HuH-7.5 (cell line): ENCODE results near the gene RNF208.
A peak's percentile ranks its signal among the peaks of the same experiment; 100 is the strongest.

ENCODE experiments used
- DNase-seq: peaks from one replicate; pipeline ENCODE4 v3.0.0; 2011; ENCODE audit warnings: low spot score

The RNF208 gene

DNA sequence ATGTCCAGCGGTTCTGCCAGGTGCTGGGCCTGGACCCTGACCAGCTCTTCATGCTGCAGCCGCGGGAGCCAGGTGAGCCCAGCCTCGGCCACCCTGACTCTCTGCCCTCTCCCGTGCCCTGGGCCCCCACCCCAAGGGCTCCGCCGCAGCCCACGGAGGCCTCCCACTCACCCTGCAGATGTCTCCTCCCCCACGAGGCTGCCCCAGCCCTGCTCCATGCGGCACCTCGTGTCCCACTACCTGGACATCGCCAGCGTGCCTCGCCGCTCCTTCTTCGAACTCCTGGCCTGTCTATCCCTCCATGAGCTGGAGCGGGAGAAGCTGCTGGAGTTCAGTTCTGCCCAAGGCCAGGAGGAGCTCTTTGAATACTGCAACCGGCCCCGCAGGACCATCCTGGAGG, 7.4 kb downstream of the RNF208 start:
- no peak for DNase-seq

DNA sequence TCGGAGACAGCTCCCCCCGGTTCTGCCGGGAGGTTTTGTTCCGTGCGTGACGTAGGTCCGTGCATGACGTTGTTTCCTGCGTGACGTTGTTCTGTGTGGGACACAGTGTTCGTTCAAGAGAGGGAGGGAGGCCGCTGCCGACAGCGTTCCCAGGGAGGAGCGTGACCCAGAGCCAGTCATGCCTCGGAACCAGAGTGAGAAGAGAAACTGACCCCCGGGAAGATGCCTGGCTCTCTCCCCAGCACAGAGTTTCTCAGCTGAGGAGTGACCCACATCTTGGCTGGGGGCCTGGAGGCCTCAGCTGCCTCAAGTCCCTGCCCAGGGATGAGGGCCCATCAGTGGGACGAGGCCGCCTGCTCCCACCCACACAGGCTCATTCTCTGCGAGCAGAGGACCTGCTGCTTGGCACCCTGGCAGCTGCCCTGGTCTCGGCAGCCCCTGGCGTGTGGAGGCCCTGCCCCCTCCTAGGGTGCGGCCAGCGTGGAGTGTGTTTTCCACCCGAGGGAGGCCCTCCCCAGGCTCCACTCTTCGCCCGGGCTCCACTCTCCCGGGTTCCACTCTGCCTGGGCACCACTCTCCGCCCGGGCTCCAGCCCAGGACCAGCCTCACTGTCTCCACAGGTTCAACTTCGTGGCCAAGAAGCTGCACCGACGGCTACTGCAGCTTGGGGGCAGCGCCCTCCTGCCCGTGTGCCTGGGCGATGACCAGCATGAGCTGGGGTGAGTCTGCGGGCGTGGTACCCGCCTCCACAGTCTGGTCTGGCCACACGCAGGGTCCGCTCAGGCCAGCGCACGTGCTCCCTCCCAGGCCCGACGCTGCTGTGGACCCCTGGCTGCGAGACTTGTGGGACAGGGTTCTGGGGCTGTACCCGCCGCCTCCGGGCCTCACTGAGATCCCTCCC, 8.6 kb downstream of the RNF208 start:
- DNase-seq, result no peak

DNA sequence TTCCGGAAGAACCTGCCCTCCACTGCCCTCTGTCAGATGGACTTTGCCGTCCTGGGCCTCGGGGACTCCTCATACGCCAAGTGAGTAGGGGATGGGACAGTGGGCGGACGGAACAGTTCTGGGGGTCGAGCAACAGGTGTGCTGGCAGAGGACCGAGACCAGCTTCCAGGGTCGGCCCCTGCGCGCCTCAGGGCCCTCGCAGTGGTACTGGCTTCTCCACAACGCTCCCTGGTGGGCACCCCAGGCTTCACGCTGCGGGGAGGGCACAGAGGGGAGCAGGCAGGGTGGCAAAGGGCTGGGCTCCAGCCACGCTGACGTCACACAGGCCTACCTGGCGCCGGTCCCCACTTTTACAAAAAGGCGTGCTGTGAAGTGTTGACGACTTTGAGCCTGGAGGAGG, 9.5 kb downstream of the RNF208 start:
- no peak for DNase-seq

DNA sequence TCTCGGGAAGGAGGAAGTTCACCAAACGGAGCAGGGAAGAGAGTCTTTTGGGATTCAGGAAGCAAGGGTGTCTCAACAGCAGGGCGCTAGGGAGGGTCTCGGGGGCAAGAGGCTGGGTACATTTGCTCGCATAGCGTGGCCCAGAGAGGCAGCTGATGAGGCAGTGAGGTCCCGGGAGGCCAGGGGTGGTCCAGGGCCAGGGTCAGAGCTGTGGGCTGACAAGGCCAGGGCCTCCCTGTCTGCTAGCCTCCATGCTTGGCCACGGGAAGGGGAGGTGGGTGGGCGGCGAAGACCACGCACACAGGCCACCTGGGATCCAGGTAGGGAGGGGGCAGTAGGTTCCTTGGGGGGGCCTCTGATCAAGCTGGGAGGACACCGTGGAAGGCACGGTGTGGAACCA, 10.5 kb downstream of the RNF208 start:
- no peak for DNase-seq

DNA sequence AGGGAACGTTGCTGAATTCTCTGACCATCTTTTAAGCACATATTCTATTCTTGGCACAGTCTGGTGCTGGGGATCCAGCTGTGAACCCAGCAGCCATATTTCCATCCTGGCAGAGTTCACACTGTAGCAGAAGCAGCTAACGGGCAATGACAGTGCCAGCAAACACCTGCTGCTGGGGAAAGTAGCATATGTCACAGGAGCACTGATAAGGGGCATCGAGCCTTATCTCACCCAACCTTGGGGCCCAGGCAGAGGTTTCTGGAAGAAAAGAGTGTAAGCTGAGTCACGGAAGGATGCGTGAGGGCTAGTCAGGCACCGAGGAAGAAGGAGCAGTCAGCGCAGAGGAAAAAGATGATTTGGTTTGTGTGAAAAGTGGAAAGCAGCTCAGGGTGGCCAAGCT, 15.4 kb downstream of the RNF208 start:
- DNase-seq, result no peak

DNA sequence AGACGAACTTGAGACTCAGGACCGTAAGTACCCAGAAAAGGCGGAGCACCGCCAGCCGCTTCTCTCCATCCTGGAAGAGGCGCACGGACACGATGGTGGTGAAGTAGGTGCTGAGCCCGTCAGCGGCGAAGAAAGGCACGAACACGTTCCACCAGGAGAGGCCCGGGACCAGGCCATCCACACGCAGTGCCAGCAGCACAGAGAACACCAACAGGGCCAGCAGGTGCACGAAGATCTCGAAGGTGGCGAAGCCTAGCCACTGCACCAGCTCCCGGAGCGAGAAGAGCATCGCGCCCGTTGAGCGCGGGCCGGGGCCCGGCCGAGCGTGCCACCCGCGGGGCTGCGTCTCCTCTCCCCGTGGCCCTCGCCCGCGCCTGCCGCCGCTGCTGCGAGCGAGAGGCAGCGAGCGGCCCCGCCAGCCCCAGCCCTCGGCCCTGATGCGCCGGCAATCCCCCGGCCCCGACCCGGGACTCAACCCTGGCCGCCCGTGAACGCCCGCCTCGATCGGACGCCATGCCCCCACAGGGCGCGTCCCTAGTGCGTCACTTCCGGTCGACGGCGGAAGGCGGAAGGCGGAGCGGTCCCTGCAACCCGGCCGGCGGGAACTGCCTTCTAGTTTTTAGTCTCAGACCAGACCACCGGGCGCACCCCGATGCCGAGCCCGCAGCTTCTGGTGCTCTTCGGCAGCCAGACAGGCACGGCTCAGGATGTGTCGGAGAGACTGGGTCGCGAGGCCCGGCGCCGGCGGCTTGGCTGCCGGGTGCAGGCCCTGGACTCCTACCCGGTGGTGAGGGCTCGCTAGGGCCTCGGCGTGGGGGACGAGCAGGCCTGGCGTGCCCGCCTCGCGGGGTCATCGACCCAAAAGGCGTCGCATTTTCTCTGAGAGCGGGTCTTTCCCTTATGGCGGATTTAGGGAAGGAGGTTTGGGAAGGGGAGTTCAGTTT, 16.6 kb downstream of the RNF208 start, which contains the start of the genes NDOR1 and TMEM203:
NDOR1 (plus strand) TSS at position 575 of the 944 bp plus-strand sequence; CDS start at position 653, 78 bp downstream.
TMEM203 (minus strand) TSS at position 523 of the 944 bp plus-strand sequence; CDS start at position 289, 234 bp downstream.
- DNase-seq, result peak; percentile 96

DNA sequence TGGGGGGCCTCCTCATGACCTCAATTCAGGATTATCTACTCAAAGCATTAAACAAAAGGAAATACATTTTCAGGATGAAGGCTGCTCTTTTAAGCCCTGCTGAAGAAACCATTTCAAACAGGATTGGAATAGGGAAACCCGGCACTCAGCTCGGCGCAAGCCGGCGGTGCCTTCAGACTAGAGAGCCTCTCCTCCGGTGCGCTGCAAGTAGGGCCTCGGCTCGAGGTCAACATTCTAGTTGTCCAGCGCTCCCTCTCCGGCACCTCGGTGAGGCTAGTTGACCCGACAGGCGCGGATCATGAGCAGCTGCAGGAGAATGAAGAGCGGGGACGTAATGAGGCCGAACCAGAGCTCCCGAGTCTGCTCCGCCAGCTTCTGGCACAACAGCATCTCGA, 17.3 kb downstream of the RNF208 start:
- DNase-seq, result no peak

DNA sequence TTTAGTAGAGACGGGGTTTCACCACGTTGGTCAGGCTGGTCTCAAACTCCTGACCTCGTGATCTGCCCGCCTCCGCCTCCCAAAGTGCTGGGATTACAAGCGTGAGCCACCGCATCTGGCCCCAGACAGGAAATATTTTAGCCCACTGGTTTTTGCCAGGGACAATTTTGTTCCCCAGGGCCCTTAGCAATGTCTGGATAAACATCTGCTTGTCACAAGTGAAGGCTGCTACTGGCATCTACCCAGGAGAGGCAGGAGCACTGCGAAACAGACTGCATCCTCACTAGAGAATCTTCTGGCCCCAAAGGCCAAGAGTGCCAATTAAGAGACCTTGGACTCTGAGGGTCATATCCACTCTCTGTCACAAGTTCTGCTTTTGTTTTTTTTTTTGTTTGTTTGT, 19.1 kb downstream of the RNF208 start:
- no peak for DNase-seq

DNA sequence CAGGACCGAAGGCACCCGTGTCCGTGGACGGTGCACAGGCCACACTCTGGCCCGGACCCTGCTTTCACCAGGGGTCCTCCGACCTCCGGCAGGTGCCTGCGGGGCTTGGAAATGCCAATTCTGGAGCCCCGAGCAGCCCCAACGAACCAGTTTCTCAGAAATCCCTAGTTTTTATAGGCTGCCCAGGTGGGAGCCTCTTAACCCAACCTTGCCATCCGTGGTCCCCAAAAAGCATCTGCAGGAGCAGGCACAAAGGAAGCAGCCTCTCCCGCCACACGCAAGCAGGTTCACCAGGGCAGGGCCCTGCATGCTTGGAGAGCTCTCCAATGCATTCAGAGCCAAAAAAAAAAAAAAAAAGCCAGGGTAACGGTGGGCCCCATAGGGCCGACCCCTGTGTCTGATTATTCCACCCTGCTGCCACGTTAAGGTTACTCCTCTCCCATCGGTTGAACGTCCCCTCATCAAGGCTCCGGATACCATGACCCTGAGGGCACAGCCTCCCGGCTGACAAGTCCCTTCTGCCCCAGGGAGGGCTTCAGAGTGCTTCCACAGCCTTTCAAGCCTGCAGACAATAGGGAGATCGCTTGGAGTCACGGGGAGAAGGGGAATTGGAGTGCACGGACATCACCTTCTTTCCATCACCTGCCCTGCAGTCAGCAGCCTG, 20.7 kb downstream of the RNF208 start:
- DNase-seq, result no peak

DNA sequence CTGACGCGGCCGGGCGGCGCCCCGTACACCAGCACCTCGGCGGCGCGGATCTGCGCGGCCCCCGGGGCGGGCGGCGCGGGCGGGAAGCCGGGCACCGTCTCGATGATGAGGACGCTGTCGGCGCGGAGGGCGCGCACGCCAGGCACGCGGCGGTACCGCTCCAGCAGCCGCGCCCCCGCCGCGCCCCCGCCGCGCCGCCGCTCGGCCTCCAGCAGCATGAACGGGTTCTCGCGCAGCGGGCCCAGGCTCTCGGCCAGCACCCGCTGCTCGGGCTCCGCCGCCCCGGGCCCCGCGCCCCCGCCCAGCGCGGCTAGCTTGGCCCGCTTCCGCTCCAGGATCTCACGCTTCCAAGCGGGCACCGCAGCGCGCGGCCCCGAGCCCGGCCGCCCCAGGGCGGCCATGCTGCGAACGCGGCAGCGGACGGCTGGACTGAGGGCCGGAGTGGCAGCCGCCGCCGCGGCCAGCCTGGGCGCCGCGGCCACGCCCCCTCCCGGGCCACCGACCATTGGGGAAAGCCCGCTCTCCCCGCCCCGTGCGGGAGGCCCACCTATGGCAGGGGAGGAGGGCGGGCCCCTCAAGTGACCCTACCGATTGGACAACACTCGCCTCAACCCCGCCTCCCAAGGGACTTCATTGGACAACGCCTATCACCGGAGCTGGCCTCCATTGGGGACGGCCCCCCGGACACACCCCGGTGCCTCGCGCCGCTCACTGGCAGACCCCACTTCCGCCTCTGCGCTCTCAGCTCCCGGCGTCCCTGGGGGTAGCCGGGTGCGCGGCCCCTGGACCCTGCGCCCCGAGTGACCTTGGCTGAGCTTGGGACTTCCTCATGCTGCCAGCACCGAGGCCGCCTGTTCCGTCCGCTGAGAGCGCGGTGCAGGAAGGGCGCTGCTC, 21.5 kb downstream of the RNF208 start, which contains the start of gene TPRN:
TPRN (minus strand) TSS at position 431 of the 894 bp plus-strand sequence; CDS start at position 401, 30 bp downstream.
- peak; percentile 100 for DNase-seq

DNA sequence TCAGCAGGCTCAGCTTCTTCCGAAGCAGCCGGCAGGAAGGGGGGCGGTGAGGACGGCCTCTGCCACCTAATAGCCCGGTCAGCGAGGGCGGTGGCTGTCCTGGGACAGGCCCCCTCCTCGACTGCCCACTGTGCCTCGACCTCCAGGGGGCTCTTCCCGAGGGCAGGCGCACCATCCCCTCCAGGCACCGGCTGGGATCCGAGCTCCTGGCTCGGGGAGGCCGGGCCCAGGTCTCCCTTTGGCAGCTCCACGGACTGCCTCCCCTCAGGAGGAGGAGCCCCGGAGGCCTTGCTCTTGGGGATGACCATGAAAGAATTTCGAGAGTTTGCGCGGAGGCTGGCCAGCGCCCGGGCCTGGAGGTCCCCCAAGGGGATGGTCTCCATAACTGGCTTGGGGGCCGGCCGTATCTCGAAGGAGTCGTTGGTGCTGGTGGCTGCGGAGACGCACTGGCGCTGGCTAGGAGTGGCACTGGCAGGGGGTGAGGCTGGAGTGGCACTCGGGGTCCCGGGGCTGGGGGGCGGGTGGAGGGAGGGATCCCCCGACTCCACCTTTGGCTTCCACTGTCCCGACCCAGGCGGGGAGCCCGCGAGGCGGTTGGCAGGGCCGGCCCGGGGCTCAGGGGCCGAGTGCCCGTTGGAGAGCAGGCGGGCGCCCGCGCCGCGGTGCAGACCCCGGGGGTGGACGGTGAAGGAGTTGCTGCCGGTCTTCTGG, 22.5 kb downstream of the RNF208 start:
- no peak for DNase-seq

DNA sequence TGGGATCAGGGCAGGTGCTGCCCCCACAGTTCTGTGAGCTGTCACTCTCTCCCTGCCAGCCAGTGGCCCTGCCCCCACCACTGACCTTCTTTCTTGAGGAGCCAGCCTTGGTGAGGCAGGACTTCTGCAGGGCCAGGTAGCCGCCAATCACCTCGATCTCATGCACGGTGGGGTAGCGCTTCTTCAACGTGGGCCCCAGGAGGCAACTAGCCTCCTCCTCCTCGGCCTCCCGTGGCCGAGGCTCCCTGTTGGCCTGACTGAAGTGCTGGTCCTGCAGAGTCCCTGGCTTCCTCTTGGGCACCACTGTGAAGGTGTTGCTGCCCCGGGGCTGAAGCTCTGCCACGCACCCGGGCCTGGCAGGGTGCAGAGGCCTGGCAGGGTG, 23.1 kb downstream of the RNF208 start:
- DNase-seq, result no peak

DNA sequence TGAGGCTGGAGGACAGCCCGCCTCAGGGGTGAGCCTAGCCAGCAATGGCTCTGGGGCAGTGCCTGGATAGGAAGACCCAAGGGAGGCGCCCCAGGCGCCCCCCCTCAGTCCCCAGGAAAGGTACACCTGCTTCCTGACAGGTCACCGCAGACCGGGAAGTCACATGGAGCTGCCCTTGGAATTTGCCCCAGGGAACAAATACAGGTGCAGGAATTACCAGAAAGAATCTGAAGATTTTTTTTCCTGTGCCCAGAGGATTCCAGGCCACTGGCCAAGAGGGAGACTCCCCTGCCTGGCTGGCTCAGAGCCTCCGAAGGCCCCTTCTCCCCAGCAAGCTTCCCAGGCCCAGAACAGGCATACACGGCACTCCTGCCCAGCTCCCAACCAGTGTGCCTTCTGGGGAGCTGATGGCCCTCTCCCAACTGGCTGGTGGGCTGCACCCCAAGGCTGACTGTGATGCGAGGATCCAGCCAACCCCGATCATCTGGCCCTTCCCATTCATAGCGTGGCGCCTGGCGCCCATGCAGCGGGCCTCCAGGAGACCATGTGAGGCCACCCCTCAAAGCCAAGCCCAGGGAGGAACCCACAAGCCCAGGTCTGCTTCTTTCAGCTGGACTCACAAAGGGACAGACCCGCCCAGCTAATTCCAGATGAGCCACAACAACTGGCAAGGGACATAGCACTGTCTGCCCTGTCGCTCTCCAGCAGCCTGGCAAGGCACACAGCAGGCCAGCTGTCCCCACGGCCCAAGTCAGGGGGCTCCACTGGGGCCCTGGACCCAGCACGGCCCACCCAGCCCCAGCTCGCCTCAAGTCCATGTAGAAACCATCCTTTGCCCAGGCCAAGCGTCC, 23.8 kb downstream of the RNF208 start:
- DNase-seq, result no peak

DNA sequence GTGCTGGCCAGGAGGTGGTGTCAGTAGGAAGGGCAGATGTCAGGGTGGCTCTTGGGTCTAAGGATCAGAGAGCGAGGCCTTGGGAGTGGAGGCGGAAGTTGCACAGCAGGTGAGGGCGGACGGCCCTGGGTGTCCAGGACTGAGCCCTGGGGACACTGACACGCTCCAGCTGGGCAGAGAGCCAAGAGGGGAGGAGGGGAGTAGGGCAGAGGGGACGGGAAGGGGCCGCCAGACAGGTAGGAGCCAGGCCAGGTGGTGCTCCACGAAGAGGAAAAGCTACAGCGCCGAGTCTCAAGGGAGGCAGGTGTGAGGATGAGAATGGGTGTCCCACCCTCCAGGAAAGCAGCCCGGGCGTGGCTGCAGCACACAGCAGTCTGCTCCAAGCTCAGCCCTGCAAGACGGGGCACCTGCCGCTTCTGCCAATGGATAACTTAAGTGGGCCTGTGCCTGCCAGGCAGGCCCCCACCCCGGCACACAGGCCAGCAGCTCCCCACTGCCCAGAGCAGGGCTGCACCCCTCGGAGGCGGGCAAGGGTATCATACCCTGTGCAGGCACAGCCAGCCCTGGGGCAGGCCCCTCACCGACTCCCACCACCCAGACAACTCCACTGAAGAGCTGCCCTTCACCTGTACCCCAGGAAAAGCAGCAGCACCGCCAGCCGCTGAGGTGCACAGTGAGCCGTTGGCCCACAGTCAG, 26.4 kb downstream of the RNF208 start:
- no peak for DNase-seq

DNA sequence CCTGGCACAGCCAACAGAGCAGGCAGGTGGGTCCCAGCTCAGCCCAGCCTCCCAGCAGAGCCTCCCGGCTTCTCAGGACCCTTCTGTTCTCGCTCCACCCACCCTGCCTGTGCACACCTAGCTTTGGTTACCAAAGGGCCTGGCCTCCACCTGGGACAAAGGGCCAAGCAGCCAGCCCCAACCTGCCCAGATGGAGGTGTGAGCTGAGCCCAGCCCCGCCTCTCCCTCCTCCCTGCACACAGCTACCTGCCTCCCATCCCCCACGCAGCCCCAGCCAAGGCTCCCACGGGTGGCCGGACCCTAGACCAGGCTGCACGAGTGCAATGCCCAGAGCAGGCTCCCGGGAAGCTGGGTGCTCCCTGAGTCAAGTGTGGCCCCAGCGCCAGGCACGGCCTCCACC, 27.1 kb downstream of the RNF208 start:
- DNase-seq, result no peak

DNA sequence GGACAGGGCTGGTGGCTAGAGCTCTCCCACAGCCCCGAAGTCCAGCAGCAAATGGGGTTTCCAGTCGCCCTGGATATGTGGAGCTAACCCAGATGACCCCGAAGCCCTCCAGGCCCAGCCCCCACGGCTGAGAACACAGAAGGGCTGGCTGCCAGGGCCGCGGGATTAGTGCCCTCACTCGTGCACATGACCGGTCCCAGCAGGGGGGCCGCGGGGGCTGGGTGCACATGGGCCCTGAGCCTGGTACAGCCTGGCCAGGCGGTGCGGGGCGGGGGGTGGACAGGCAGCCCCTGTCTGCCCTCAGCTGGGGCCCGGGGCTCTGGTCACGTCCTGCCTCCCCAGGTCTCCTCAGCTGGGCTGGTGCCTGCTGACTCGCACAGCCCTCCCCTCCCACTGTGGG, 27.7 kb downstream of the RNF208 start:
- no peak for DNase-seq

DNA sequence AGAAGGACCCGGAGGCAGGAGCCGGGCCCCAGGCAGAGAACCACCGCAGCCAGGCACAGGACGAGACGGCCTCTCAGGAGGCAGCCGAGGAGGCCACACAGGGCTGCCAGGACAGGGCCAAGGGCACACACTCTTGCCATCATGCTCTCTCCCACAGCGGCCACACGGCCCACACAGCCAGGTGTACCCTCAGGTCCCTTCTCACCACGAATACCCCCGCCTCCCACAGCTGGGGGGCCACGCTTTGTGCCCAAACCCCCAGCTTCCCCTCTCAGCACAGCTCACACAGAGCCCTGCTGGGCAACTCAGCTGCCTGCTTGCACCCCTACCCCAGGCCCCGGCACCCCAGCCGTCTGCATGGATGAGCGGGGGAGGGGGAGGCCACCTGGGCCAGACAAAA, 28.3 kb downstream of the RNF208 start:
- DNase-seq, result no peak

DNA sequence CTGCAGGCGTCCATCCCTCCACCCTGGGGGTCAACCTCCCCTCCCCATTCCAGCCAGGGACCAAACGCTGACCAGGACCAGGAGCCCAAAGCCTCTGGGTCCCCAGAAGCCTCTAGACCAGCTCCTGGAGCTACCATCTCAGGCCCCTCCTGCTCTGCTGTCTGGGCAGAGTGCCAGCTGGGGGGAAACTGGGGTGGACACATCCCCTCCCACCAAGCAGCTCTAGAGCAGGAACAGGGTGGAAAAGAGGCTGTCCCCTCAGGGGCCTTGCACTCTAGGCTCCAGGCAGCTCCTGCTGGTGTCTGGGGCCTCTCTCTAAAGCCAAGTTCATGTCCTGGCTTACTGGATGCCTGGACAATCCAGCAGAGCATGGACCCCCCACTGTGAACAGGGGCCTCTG, 29.2 kb downstream of the RNF208 start:
- no peak for DNase-seq

DNA sequence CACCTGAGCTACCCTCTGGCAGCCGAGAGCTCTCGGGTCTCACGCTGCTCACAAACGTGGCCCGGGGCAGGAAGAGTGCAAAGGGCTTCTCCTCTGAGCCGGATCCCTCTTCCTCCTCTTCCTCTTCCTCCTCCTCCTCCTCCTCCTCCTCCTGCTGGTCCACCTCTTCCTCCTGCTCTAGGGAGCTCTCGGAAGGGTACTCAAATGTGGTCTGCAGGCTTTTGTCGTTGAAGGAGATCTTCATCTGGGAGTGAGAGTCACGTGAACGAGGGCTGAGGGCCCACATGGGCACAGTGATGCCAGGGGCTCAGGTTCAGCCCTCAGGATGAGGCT, 29.6 kb downstream of the RNF208 start:
- DNase-seq, result no peak
